ENCODE measurements around the gene RHOT1.
"Not testable (repeated sequence)": the region's sequence is repeated elsewhere in the genome, so short reads cannot be mapped to it uniquely, and the experiment has no call there.

DNA sequence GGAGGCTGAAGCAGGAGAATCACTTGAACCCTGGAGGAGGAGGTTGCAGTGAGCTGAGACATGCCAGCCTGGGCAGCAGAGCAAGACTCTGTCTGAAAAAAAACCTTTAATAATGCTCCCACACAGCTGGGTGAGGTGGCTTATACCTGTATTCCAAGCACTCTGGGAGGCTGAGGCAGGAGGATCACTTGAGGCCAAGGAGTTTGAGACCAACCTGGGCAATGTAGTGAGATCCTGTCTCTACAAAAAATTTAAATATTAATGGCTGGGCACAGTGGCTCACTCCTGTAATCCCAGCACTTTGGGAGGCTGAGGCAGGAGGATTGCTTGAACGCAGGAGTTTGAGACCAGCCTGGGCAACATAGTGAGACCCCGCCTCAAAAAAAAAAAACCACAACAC lies 2.1 kb downstream of the RHOT1 start:
- TF ChIP-seq, protein P1, sequence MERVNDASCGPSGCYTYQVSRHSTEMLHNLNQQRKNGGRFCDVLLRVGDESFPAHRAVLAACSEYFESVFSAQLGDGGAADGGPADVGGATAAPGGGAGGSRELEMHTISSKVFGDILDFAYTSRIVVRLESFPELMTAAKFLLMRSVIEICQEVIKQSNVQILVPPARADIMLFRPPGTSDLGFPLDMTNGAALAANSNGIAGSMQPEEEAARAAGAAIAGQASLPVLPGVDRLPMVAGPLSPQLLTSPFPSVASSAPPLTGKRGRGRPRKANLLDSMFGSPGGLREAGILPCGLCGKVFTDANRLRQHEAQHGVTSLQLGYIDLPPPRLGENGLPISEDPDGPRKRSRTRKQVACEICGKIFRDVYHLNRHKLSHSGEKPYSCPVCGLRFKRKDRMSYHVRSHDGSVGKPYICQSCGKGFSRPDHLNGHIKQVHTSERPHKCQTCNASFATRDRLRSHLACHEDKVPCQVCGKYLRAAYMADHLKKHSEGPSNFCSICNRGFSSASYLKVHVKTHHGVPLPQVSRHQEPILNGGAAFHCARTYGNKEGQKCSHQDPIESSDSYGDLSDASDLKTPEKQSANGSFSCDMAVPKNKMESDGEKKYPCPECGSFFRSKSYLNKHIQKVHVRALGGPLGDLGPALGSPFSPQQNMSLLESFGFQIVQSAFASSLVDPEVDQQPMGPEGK (CRISPR knock-in tag; IDR thresholded peaks at IDR 0.05; ENCODE audit: borderline replicate concordance), result not testable (repeated sequence)
- TF ChIP-seq ESRRG, GLIS3, OSR1 (CRISPR knock-in tag; IDR thresholded peaks at IDR 0.05): not testable (repeated sequence)

Data from SK-N-SH treated with all-trans-retinoic acid at 6 μM for 48 hours (cell line).